Measurements from ENCODE around the gene DSTYK. TPM values are rescaled to one million over a fixed set of nuclear protein-coding genes. Genes with fewer than 3 reads are reported as not detected.

The DSTYK gene, protein sequence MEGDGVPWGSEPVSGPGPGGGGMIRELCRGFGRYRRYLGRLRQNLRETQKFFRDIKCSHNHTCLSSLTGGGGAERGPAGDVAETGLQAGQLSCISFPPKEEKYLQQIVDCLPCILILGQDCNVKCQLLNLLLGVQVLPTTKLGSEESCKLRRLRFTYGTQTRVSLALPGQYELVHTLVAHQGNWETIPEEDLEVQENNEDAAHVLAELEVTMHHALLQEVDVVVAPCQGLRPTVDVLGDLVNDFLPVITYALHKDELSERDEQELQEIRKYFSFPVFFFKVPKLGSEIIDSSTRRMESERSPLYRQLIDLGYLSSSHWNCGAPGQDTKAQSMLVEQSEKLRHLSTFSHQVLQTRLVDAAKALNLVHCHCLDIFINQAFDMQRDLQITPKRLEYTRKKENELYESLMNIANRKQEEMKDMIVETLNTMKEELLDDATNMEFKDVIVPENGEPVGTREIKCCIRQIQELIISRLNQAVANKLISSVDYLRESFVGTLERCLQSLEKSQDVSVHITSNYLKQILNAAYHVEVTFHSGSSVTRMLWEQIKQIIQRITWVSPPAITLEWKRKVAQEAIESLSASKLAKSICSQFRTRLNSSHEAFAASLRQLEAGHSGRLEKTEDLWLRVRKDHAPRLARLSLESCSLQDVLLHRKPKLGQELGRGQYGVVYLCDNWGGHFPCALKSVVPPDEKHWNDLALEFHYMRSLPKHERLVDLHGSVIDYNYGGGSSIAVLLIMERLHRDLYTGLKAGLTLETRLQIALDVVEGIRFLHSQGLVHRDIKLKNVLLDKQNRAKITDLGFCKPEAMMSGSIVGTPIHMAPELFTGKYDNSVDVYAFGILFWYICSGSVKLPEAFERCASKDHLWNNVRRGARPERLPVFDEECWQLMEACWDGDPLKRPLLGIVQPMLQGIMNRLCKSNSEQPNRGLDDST
- 8.4 and 11.6 TPM in 2 replicates for total RNA-seq
- polyA plus RNA-seq (2012): 8.2 TPM

DNA sequence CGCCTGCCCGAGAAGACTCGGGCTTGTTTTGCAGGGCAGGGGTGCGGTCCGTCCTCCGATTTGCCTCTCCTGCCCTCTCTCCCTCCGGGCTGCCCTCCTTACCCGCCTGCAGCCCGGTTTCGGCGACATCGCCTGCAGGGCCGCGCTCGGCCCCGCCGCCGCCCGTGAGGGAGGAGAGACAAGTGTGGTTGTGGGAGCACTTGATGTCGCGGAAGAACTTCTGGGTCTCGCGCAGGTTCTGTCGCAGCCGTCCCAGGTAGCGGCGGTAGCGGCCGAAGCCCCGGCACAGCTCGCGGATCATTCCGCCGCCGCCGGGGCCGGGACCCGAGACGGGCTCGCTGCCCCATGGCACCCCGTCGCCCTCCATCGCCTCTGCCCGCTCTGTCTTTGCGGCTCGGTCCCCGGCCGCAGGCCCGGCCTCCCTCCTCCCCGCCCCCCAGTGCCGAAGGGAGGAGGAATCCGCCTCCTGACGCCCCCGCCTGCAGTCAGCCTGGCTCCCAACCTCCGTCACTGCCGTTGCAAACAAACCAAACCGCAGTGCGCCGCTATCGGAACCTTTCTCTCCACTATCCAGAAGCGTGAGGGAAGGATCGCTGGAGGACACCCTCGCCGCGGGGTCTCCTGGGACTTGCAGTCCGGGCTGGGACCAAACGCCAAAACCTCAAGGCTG is at the start of gene DSTYK:
Gene DSTYK, minus strand, starts transcription at position 534 of the 670 bp plus-strand sequence. Its CDS starts 167 bp downstream, at position 367.
- peak; percentile 97 for DNase-seq (ENCODE audit: low read depth)

- no peak for DNase-seq (ENCODE audit: low read depth)
These were observed 48.5 kb upstream of the DSTYK start for GRCh38 chr1:205259998-205260397.

GRCh38 chr1:205259324-205259832 is 47.9 kb upstream of the DSTYK start:
- DNase-seq (ENCODE audit: low read depth): peak; percentile 55

- DNase-seq (ENCODE audit: low read depth): peak; percentile 80
These were observed 47.2 kb upstream of the DSTYK start for GRCh38 chr1:205258719-205259118.

GRCh38 chr1:205258261-205258691 is 46.8 kb upstream of the DSTYK start:
- no peak for DNase-seq (ENCODE audit: low read depth)

GRCh38 chr1:205257735-205258134 is 46.2 kb upstream of the DSTYK start:
- no peak for DNase-seq (ENCODE audit: low read depth)

DNA sequence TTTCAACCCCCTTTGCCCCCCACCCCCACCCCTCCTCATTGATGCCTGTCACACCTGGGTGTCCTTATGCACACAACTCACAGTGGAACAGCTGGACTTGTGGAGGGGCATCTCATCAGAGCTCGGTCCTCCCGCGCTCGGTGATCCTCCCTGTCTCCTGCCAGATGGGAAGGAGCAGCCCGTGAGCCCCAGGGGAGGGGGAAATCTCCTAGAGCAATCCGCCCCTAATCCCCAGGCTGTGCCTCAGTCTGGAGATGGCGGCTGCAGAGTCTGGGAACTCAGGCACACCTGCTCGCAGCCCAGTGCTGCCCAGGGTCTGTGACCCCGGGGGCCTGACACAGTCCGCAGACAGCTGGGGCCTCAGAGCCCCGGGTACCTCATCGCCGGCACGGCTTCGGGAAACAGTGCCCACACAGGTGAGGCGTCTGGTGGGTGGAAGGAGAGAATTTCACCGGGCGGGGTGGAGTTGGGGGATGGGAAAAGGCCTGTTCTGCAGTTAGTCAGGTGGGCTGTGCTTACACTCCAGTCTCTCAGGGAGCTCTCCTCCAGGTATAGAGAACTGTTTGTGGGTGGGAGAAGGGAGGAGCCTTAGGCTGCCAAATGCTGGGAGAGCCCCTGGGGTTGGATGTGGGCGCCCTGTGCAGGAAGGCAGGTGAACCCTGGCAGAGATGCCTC is 45.6 kb upstream of the DSTYK start:
- no peak for DNase-seq (ENCODE audit: low read depth)

GRCh38 chr1:205255941-205256780 is 44.7 kb upstream of the DSTYK start:
- DNase-seq (ENCODE audit: low read depth): peak; percentile 91

DNA sequence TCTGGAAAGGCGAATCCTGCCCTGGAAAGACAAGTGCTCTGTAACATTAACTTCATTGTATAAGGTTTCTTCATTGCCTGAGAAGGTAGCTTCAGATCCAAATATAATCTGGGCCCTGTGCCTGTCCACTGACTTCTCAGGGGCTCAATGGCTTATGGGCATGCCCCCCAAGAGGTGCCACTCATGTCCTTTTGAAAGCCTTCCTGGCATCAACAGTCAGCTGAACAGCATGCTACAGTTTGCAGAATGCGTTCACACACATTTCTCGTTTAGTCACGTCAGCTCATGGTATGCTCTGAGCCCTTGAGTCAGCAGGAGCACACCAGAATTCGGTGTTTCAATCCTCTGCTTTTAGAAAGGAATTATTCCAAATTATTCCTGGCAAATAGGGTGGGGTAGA is 40.1 kb upstream of the DSTYK start:
- DNase-seq (ENCODE audit: low read depth): no peak

DNA sequence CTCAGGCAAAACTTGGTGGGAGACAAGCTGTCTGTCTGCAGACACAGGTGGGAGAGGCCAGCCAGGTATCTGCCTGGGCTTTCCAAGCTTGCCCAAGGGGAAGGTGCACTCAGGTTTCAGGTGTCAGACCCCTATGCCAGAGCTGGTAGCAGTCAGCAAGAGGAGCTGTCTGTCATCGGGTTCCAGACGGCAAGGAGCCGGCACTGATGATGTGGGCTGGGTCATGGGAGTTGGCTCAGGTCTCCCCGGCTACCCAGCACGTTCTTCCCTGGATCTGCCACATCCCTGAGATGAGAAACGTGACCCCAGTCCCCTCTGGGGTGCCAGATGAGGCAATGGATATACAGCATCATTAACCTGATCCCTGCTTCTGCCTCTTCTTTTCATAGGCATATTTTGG is 39.2 kb upstream of the DSTYK start:
- DNase-seq (ENCODE audit: low read depth): no peak

GRCh38 chr1:205249651-205250050 is 38.1 kb upstream of the DSTYK start:
- DNase-seq (ENCODE audit: low read depth): no peak

DNA sequence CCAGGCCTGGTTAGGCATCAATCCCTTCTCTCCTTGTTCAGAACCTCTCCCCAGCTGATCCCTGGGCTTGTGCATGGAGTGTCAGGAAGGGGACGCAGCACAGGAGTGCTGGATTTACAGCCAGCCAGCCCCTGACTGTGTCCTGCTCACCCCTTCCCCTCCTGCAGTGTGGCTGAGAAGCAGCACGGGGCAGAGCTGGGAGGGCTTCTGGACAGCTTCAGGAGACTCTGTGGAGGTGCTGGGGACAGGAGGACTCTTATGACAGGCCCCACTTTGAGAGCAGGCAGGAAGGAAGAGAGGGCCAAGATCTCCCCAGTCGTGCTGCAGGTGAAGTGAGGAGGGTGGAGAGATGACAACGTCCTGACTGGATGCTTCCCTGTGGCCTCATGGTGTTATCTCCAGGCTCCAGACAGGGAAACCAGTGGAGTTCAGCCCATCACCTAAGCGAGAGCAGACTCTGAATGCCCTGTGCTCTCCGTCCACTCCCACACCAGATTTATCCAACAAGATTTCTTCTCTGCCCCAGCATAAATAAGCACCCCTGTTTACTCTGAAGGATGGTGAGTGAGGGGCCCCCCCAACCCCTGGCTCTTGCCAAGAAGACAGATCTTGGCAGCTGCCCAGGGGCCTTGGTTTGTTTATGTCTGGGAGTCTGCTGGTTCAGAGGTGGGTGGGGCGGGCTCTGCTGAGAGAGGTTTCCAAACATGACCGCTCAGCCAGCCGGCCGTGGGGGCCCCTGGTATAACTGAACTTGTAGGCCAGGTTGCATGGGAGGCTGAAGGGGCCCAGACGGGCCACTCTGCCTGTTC is 37.5 kb upstream of the DSTYK start:
- DNase-seq (ENCODE audit: low read depth): no peak

DNA sequence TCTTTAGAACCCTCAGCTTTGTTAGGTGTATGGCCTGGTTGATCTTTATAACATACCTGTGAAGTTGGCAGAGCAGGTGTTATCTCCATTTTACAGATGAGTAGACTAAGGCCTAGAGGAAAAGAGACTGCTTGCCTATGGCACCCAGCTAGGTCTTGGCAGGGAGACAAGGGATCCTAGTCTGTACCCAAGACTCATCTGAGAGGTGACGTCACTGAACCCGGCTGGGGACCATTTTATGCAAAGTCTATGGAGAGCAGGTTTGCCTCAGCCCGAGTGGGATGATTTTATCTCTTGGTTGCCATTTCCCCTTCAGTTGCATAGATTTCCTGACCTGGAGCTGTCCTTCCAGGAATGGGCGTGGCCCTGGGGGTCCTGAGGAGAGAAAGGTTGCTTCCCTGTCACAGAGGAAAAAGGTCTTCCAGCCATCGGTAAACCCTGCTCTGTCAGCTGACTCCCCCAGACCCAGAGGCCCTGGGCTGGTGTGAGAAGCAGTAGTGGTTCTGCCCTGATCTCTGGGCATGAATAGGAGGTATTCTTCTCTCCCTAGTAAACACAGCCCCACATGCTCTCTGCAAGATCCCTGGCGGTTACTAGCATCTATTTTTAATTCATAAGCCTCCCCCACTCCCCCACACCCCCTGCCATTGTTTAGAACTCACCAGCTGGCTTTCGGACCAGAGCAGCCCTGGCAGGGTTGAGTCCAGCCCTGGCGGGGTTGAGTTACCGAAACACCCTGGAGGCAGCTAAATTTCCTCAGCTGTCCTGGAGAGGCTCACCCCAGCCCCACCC is 35.8 kb upstream of the DSTYK start:
- DNase-seq (ENCODE audit: low read depth): peak; percentile 96

GRCh38 chr1:205246351-205247119 is 35.0 kb upstream of the DSTYK start:
- no peak for DNase-seq (ENCODE audit: low read depth)

- DNase-seq (ENCODE audit: low read depth): no peak
These were observed 33.6 kb upstream of the DSTYK start for GRCh38 chr1:205245096-205245495.

- DNase-seq (ENCODE audit: low read depth): no peak
These were observed 32.9 kb upstream of the DSTYK start for GRCh38 chr1:205244384-205244783.

Data from myocyte (in vitro differentiated cells).